A549 (cell line): ENCODE data around the gene KLHL2. TPM values are rescaled to one million over a fixed set of nuclear protein-coding genes. Genes with fewer than 3 reads are reported as not detected.
"Not testable (repeated sequence)": the region's sequence is repeated elsewhere in the genome, so short reads cannot be mapped to it uniquely, and the experiment has no call there.

Experiments used
- ATAC-seq, 2 experiments: fragments of 200-7000 bp in 1 of 2; fragments of >200 bp in 1 of 2; cut with Nextera tagmentation in 1 of 2; cut with Tn5 transposase in 1 of 2; 3 replicates each; pipeline versions ENCODE4 v1.8.0 to v1.9.1; 2018 to 2020; ENCODE audit warnings: mild to moderate bottlenecking in 1 of 2, moderate library complexity in 1 of 2
- CTCF ChIA-PET: fragments of 300-600 bp; sonication (Branson Sonifier 250); formaldehyde crosslinking; extraction: SDS; loops from one replicate; lab custom pipeline; 2021; ENCODE audit warnings: antibody characterized with exemption, inconsistent platforms; lab: Yijun Ruan, JAX
- POLR2A ChIA-PET: fragments of 350-600 bp; formaldehyde crosslinking; extraction: SDS; loops from one replicate; lab custom pipeline; 2021; ENCODE audit warnings: antibody characterized with exemption, inconsistent platforms; lab: Yijun Ruan, JAX
- DNase-seq, 2 experiments: peaks; one replicate each; pipeline versions ENCODE4 v3.0.0 to v3.0.0-alpha.2; 2011 to 2016; ENCODE audit warnings: low read depth in 1 of 2, low spot score in 1 of 2
- FAIRE-seq: peaks from 2 replicates; lab custom pipeline; 2011; peaks lifted over from hg19 to GRCh38; lab: Jason Lieb, UNC
- H3K27ac ChIP-seq, 2 experiments: fragments of >200 bp; sonication (Bioruptor Twin); formaldehyde crosslinking; 3 replicates each; pipeline ENCODE4 v1.5.1; 2016 to 2017
- H3K4me1 ChIP-seq: fragments of >200 bp; sonication (Bioruptor Twin); formaldehyde crosslinking; 3 replicates; pipeline ENCODE4 v1.6.1; 2016
- H3K4me2 ChIP-seq: fragments of >200 bp; sonication (Bioruptor Twin); formaldehyde crosslinking; 3 replicates; pipeline ENCODE4 v1.6.1; 2016
- H3K4me3 ChIP-seq: fragments of >200 bp; sonication (Bioruptor Twin); formaldehyde crosslinking; 3 replicates; pipeline ENCODE4 v1.5.1; 2016
- H3K9me3 ChIP-seq: fragments of >200 bp; sonication (Bioruptor Twin); formaldehyde crosslinking; 3 replicates; pipeline ENCODE4 v1.6.1; 2016
- CEBPB ChIP-seq, 2 experiments: fragments of >200 bp in 1 of 2; sonication (Bioruptor Twin) in 1 of 2; formaldehyde crosslinking in 1 of 2; IDR thresholded peaks; 2 replicates each; pipeline ENCODE4 v1.6.1; 2012 to 2016
- FOXS1 ChIP-seq: fragments of 250-450 bp; sonication (Bioruptor Pico); IDR thresholded peaks from 2 replicates; pipeline ENCODE4 v1.5.0; 2020; ENCODE audit warnings: mild to moderate bottlenecking, moderate library complexity
- WGBS: methylation state at CpG from one replicate; pipeline ENCODE4 v1.1.6; 2017; ENCODE audit errors: missing lambda C conversion rate; 5-methylcytosine and 5-hydroxymethylcytosine counted together
- polyA plus RNA-seq, 4 experiments: library from polyadenylated mRNA; depleted of rRNA in 3 of 4; stranded (reverse); fragments of >200 nt; fragmentation: RNase III in 1 of 4; extraction: RNeasy Plus Mini Kit Qiagen cat#74134 plus additional on column Dnase treatment in 1 of 4; gene quantifications; 2 replicates in 3 of 4; 3 replicates in 1 of 4; pipeline ENCODE4 v1.2.3, GENCODE V29; 2011 to 2017

Gene KLHL2
- polyA plus RNA-seq, 2 of the 4 experiments (the other 2 are of a cell fraction) = 13.6 to 21.6 TPM

DNA sequence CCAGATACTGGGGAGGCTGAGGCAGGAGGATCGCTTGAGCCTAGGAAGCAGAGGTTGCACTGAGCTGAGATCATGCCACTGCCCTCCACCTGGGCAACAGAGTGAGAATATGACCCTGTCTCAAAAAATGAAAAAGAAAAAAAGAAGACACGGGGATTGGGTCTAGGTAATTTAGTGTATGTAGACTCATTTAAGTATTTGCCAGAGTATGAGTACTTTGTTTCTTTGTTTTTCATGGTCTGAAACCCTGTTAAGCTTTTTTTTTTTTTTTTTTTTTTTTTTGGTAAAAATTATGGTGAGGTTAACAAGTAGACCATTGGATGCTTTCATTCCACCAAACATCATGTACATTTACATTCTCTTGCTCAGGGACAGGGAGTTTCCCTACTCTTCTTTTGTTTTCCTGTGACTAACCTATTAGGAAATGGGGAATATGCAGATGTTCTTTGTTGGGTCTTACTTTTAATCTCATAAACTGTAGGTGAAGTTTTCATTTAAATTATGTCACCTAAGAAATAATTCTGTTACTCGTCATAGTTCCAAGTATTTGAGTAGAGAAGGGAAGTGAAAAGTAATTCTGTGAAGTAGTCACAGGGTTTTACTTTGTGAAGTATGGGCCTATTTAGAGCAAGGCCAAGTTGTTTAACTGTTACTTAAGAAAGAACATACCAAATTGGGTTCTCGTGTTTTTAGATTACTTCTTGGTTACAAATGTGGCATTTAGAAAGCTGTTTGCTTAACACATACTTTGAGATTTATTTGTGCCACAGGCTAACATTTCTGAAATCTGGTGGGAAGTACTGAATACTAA, 25.5 kb downstream of the KLHL2 start:
- H3K4me1 ChIP-seq, CTCF ChIA-PET, H3K4me2 ChIP-seq, H3K27ac ChIP-seq, H3K9me3 ChIP-seq, POLR2A ChIA-PET, H3K4me3 ChIP-seq, DNase-seq, ATAC-seq, FAIRE-seq: not testable (repeated sequence)
- 90% methylated on average over 4 of the region's 4 CpGs for WGBS

DNA sequence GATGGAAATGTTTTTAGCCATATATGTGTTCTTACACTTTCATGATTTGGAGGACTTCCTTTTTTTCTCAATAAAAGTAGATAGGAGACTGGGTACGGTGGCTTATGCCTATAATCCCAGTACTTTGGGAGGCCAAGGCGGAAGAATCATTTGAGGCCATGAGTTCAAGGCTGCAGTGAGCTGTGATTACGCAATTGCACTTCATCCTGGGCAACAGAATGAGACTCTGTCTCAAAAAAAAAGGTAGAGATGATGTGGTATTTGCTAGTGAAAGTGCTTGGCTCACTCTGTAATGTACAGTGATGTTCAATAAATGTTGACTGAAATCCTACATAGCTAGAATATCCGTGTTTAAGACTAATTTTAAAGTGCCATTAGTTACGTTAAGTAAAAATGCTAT, 27.4 kb downstream of the KLHL2 start:
- ATAC-seq = no peak
- no peak for FAIRE-seq
- CTCF ChIA-PET = interaction anchor here (0.6 kb wide), 1 partner anchor 1897 kb away, joined by 3 read pairs; no protein-coding TSS in a partner anchor
- TF ChIP-seq FOXS1 (CRISPR knock-in tag) = no peak
- peak in 1 of 2 experiments; percentile 60; a peak in 1 of 4 replicates for TF ChIP-seq CEBPB (IDR thresholded peaks at IDR 0.05)
- 89% methylated on average over 5 of the region's 5 CpGs for WGBS
- H3K9me3 ChIP-seq = no peaks in the 10 kb centered on the region
- H3K4me3 ChIP-seq = no peak overlapping the region
- H3K4me2 ChIP-seq = no peak overlapping the region
- no peaks in the 10 kb centered on the region for H3K4me1 ChIP-seq
- DNase-seq = no peak
- no peak overlapping the region for H3K27ac ChIP-seq
- POLR2A ChIA-PET = no interaction called here

DNA sequence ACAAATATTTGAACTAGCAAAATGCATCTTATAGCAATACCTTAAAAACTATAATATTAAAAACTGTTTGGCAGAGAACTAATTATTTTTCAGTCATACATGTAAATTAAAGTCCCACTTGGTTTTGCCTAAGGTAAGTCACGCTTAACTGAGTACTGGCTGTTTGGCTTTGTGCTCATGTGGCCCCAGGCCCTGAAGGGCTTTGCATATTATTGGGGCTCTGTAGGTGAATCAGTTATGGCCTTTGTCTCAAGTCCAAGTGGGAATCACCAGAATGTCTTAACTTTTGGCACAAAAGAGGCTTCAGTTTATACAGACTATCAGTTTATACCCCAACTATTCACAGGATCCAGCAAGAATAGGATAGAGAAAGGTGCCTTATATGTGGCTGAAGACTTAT, 29.5 kb downstream of the KLHL2 start:
- H3K9me3 ChIP-seq, ATAC-seq, FAIRE-seq, H3K4me3 ChIP-seq, CTCF ChIA-PET, POLR2A ChIA-PET, H3K4me2 ChIP-seq, DNase-seq, H3K27ac ChIP-seq, H3K4me1 ChIP-seq: not testable (repeated sequence)
- no CpG with 5 or more reads among the region's 1 CpG for WGBS

DNA sequence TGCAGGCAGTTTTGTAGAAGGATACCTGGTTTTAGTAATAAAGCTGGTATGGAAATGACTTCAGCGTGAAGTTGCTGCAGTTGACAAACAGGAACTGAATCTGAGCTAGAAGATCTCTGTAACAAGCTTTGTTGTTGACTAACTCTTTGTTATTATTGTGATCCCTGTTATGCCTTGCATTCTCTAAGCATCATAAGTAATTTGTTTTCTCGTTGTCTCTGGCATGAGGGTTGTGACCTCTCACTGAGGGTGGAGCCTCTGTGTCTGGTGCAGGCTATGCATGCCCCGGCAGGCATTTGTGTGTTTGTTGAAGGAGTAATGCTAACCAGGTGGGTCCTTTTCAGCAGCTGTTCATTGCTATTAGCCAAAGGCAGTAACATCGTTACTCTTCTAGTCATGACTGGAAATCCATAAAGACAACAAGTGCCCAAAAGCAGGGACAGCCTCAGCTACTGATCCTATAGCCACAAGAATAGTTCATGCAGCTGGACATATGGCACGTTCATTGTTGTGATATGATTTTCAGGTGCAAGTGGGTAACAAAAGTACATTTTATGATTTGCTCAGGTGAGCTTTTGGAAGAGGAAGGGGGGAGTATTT, 30.8 kb downstream of the KLHL2 start:
- CTCF ChIA-PET = interaction anchor here (1.1 kb wide), 1 partner anchor 29 kb away, joined by 4 read pairs; no protein-coding TSS in a partner anchor
- FAIRE-seq, H3K4me3 ChIP-seq, POLR2A ChIA-PET, H3K4me2 ChIP-seq, DNase-seq, H3K9me3 ChIP-seq, H3K27ac ChIP-seq, H3K4me1 ChIP-seq, ATAC-seq: not testable (repeated sequence)
- 65% methylated on average over 3 of the region's 5 CpGs for WGBS

DNA sequence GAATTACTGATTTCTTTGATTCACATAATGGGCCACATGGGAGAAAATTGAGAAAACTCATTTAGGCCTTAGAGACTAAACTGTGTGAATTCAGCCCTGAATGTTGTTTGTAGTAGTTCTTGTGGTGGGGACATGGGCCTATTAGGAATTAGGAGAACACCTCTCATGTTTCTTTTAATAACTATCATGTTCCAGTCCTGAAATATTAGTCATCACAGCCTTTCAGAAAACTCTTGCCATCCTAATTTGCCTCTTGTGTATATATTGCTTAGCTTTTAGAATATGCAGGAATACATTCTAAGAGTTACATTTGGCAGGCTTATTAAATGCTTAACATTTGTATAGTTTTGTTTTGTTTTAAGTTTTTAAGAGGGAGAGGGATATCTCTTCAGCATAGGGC, 33.4 kb downstream of the KLHL2 start:
- H3K4me2 ChIP-seq, ATAC-seq, CTCF ChIA-PET, H3K4me1 ChIP-seq, H3K9me3 ChIP-seq, H3K4me3 ChIP-seq, H3K27ac ChIP-seq, FAIRE-seq, POLR2A ChIA-PET, DNase-seq: not testable (repeated sequence)

DNA sequence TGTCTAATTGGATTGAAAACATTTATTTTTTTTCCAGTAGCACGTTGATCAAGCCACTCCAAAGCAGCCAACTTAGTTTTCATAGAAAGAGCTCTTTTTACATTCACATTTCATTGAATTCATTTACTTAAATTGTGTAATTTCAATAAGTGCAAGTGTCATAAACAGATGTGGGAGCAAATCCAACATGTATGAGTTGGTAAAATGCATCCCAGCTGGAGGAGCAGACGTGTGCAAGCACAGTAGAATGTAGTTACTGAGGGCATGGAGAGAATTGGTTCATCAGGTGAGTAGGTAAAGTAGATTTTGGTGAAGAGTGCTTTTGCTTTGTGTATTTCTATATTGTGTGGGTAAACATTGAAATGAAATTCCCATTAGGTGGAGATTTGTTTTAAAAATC, 36.8 kb downstream of the KLHL2 start:
- ATAC-seq, H3K4me1 ChIP-seq, H3K4me3 ChIP-seq, CTCF ChIA-PET, H3K4me2 ChIP-seq, DNase-seq, POLR2A ChIA-PET, FAIRE-seq, H3K9me3 ChIP-seq, H3K27ac ChIP-seq: not testable (repeated sequence)
- WGBS = 81% methylated on average over 2 of the region's 2 CpGs

DNA sequence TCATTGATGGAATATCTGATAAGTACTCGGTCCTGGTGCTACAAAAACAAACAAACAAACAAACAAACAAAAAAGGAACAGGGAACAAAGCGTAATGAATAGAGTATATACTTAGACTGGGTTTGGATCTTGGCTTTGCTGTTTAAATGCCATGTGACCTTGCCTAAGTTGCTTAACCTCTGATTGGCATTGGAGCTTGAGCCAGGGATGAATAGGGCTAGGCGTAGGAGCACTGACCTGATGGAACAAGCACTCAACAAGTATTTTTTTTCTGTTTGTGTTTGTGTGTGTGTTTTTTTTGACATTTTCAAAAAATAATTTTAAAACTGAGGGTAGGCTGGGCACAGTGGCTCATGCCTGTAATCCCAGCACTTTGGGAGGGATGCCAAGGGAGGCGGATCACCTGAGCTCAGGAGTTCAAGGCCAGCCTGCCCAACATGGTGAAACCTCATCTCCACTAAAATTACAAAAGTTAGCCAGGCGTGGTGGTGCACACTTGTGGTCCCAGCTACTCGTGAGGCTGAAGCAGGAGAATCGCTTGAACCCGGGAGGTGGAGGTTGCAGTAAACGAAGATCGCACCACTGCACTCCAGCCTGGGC, 37.3 kb downstream of the KLHL2 start:
- DNase-seq, H3K4me2 ChIP-seq, H3K9me3 ChIP-seq, CTCF ChIA-PET, FAIRE-seq, H3K27ac ChIP-seq, POLR2A ChIA-PET, H3K4me3 ChIP-seq, H3K4me1 ChIP-seq, ATAC-seq: not testable (repeated sequence)
- WGBS = 94% methylated on average over 7 of the region's 10 CpGs
